K562 (cell line): ENCODE results near the gene SLC9C2. TPM values are rescaled to one million over a fixed set of nuclear protein-coding genes. Genes with fewer than 3 reads are reported as not detected.

Source experiments
- ATAC-seq: fragments of 200-7000 bp; cut with Tn5 transposase; 3 replicates; pipeline ENCODE4 v1.9.1; 2020; ENCODE audit warnings: moderate library complexity
- BruUV-seq: library from RNA; stranded (reverse); fragments of 400-500 nt; replicated peaks from 2 replicates; lab custom pipeline; 2021; lab: Mats Ljungman, UMichigan
- CTCF ChIA-PET: fragments of 300-600 bp; formaldehyde crosslinking; extraction: SDS; loops from one replicate; lab custom pipeline; 2021; ENCODE audit warnings: low intra/inter-chr PET ratio; lab: Yijun Ruan, JAX
- POLR2A ChIA-PET: fragments of 300-600, 350-650 bp; sonication (Branson Sonifier 250); formaldehyde crosslinking; extraction: SDS; loops from one replicate; lab custom pipeline; 2021; ENCODE audit warnings: antibody characterized with exemption, inconsistent platforms; lab: Yijun Ruan, JAX
- DNase-seq, 4 experiments: peaks; one replicate each; pipeline versions ENCODE4 v3.0.0 to v3.0.0-alpha.2; 2011 to 2018; ENCODE audit warnings: low spot score in 3 of 4, mixed read lengths in 3 of 4; ENCODE audit errors: extremely low read depth in 1 of 4
- FAIRE-seq: peaks from 2 replicates; lab custom pipeline; 2011; peaks lifted over from hg19 to GRCh38; lab: Jason Lieb, UNC
- H2AFZ ChIP-seq: 2 replicates; pipeline ENCODE4 v1.6.0; 2011; ENCODE audit warnings: low read depth, low read length, control low read depth, inconsistent platforms
- H3K27ac ChIP-seq: fragments of 200-600 bp; 3 replicates; pipeline ENCODE4 v1.8.0; 2011; ENCODE audit warnings: low read depth, mild to moderate bottlenecking, control low read depth, inconsistent platforms, low read length, moderate library complexity, mixed read lengths; ENCODE audit errors: extremely low read depth
- H3K27me3 ChIP-seq, 2 experiments: fragments of 300-600 bp in 1 of 2; 2 replicates in 1 of 2; 3 replicates in 1 of 2; pipeline versions ENCODE4 v1.6.0 to v1.8.0; 2011; ENCODE audit warnings: inconsistent platforms in 2 of 2, low read length in 2 of 2, mild to moderate bottlenecking in 1 of 2, mixed read lengths in 1 of 2, moderate library complexity in 1 of 2; ENCODE audit not compliant: control insufficient read depth in 2 of 2, insufficient read depth in 2 of 2
- H3K36me3 ChIP-seq: fragments of 300-600 bp; 3 replicates; pipeline ENCODE4 v1.8.0; 2011; ENCODE audit warnings: mild to moderate bottlenecking, low read length, inconsistent platforms; ENCODE audit not compliant: control insufficient read depth, insufficient read depth
- H3K4me1 ChIP-seq, 2 experiments: fragments of 200-600 bp in 1 of 2; replicated peaks in 1 of 2; 2 replicates in 1 of 2; 3 replicates in 1 of 2; pipeline versions ENCODE4 v1.5.1 to v1.8.0; 2011; ENCODE audit warnings: inconsistent platforms in 2 of 2, low read length in 2 of 2, mild to moderate bottlenecking in 1 of 2, mixed read lengths in 1 of 2, moderate library complexity in 1 of 2; ENCODE audit not compliant: control insufficient read depth in 2 of 2, insufficient read depth in 2 of 2
- H3K4me2 ChIP-seq: 2 replicates; pipeline ENCODE4 v1.6.1; 2011; ENCODE audit warnings: low read length, control low read depth, inconsistent platforms, mixed read lengths; ENCODE audit not compliant: insufficient read depth
- H3K4me3 ChIP-seq: fragments of 200-600 bp; sonication (generic), shearing (Covaris generic); 2 replicates; pipeline ENCODE4 v1.5.1; 2016; ENCODE audit warnings: control low read depth, inconsistent platforms
- H3K79me2 ChIP-seq: fragments of 200-600 bp; 3 replicates; pipeline ENCODE4 v1.8.0; 2011; ENCODE audit warnings: low read length, inconsistent platforms; ENCODE audit not compliant: control insufficient read depth, insufficient read depth
- H3K9ac ChIP-seq, 2 experiments: 2 replicates each; pipeline versions ENCODE4 v1.6.0 to v1.6.1; 2011; ENCODE audit warnings: low read depth in 2 of 2, low read length in 2 of 2, control low read depth in 1 of 2, inconsistent platforms in 1 of 2, mild to moderate bottlenecking in 1 of 2, mixed read lengths in 1 of 2; ENCODE audit not compliant: insufficient read depth in 1 of 2
- H3K9me1 ChIP-seq: one replicate; pipeline ENCODE4 v1.6.0; 2011; ENCODE audit warnings: inconsistent platforms, mild to moderate bottlenecking, low read length, moderate library complexity; ENCODE audit not compliant: control insufficient read depth, insufficient read depth
- H3K9me3 ChIP-seq: replicated peaks from 2 replicates; pipeline ENCODE4 v1.5.1; 2011; ENCODE audit warnings: low read depth, low read length, inconsistent platforms; ENCODE audit not compliant: control insufficient read depth, insufficient read depth
- H4K20me1 ChIP-seq: replicated peaks from 2 replicates; pipeline ENCODE4 v1.6.1; 2011; ENCODE audit warnings: low read length, inconsistent platforms, mixed read lengths; ENCODE audit not compliant: control insufficient read depth, insufficient read depth
- CHD1 ChIP-seq: fragments of 200-600 bp; sonication (generic); IDR thresholded peaks from one replicate; pipeline ENCODE4 v1.6.1; 2012; ENCODE audit warnings: mild to moderate bottlenecking, moderate library complexity, low read length, inconsistent platforms
- GTF2F1 ChIP-seq: IDR thresholded peaks from 2 replicates; pipeline ENCODE4 v1.6.1; 2011; ENCODE audit warnings: low read depth, low read length, improper control_type of control experiment
- MAFG ChIP-seq: fragments of 450-650 bp; conservative IDR thresholded peaks from 2 replicates; pipeline ENCODE4 v1.6.1; 2016; ENCODE audit warnings: missing genetic modification characterization, missing compliant biosample characterization
- MCM2 ChIP-seq: fragments of 450-650 bp; IDR thresholded peaks from 2 replicates; pipeline ENCODE4 v1.6.1; 2017; ENCODE audit warnings: low read depth, mild to moderate bottlenecking
- MCM5 ChIP-seq: fragments of 450-650 bp; IDR thresholded peaks from 2 replicates; pipeline ENCODE4 v1.6.1; 2016; ENCODE audit warnings: low read depth
- NFE2 ChIP-seq: IDR thresholded peaks from 2 replicates; pipeline ENCODE4 v1.6.1; 2014; ENCODE audit warnings: antibody characterized with exemption, low read depth
- NFE2L1 ChIP-seq: fragments of 450-650 bp; IDR thresholded peaks from 2 replicates; pipeline ENCODE4 v1.6.1; 2016; ENCODE audit warnings: missing genetic modification characterization, low read depth, mild to moderate bottlenecking, missing compliant biosample characterization, moderate library complexity, borderline replicate concordance
- SMAD3 ChIP-seq: fragments of 450-650 bp; formaldehyde crosslinking; conservative IDR thresholded peaks from 2 replicates; pipeline ENCODE4 v1.4.0; 2020; ENCODE audit warnings: mild to moderate bottlenecking
- ZFP36 ChIP-seq: fragments of 150-350 bp; IDR thresholded peaks from 2 replicates; pipeline ENCODE4 v1.6.1; 2018; ENCODE audit warnings: low read length, low read depth; ENCODE audit not compliant: partially characterized antibody
- ZNF316 ChIP-seq: fragments of 450-650 bp; IDR thresholded peaks from 2 replicates; pipeline ENCODE4 v1.6.1; 2016
- ZNF778 ChIP-seq: fragments of 450-650 bp; formaldehyde crosslinking; IDR thresholded peaks from 2 replicates; pipeline ENCODE4 v1.4.0; 2020; ENCODE audit warnings: mild to moderate bottlenecking, moderate library complexity
- in situ Hi-C: fragments of 300-500 bp; cut with MboI; formaldehyde crosslinking; loops from 4 replicates; pipeline ENCODE4 v1.15.0; 2018; ENCODE audit warnings: inconsistent platforms, mixed read lengths
- intact Hi-C: fragments of 100-400 bp; cut with micrococcal nuclease; formaldehyde crosslinking; loops from 2 replicates; pipeline ENCODE4 v1.14.2; 2022
- polyA plus RNA-seq, 8 experiments: library from polyadenylated mRNA; depleted of rRNA in 4 of 8; stranded (reverse) in 5 of 8; unstranded in 3 of 8; fragments of >200 nt; fragmentation: Nextera tagmentation in 2 of 8; fragmentation: Illumina TruSeq in 1 of 8; extraction: Ambion mirVana in 2 of 8; extraction: Trizol in 1 of 8; gene quantifications; 2 replicates each; pipeline versions ENCODE4 v1.2.1 to v1.2.3, GENCODE V29; 2011 to 2014; ENCODE audit warnings: inconsistent platforms in 1 of 8, missing spikeins in 1 of 8
- total RNA-seq, 7 experiments: library from RNA; depleted of rRNA in 6 of 7; stranded (reverse); fragments of >200 nt in 6 of 7; fragmentation: Illumina TruSeq in 2 of 7; extraction: Trizol in 2 of 7; gene quantifications; 2 replicates each; pipeline versions ENCODE4 v1.2.1 to v1.2.3, GENCODE V29; 2011 to 2021; ENCODE audit warnings: low replicate concordance in 1 of 7
- TF ChIP-seq, protein P1 (sequence below): fragments of 450-650 bp; IDR thresholded peaks from 2 replicates; pipeline ENCODE4 v1.6.1; 2017; ENCODE audit warnings: antibody characterized with exemption, mild to moderate bottlenecking
- TF ChIP-seq, protein P2 (sequence below): fragments of 450-650 bp; formaldehyde crosslinking; IDR thresholded peaks from 2 replicates; pipeline ENCODE4 v1.4.0; 2020; ENCODE audit warnings: mild to moderate bottlenecking, moderate library complexity
- TF ChIP-seq, protein P3 (sequence below): fragments of 250-450 bp; sonication (Bioruptor Pico); IDR thresholded peaks from 2 replicates; pipeline ENCODE4 v1.5.1; 2021; ENCODE audit warnings: mild to moderate bottlenecking

SLC9C2 gene
- total and polyA plus RNA-seq, 9 of the 15 experiments (the other 6 are each of a cell fraction or from before 2014, with no cell fraction given): 0.11 to 0.22 (median 0.15) TPM; not detected in 5

DNA sequence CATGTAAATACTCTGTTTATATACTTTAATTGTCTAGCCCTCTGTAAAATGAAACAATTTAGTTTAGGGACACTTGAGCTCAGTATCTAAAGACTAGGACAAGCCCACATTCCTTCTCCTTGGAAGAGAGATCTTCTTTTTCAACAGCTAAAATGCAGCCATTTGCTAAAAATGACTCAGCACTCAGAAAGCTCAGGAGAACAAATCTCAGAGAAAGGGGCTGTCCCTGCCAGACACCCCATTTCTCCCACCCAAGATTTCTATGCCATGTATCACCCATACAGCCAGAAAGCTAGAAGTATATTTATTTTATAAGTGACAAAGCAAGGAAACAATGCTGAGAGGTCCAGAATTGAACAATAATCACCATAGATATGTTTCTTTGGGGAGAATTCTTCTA is 148.9 kb downstream of the SLC9C2 start:
- Histone ChIP-seq H3K4me2 (no peak overlapping the region), H3K9ac (no peak overlapping the region), H2AFZ (no peak overlapping the region), H3K9me3 (no peaks in the 10 kb centered on the region), H3K27me3 (no peaks in the 10 kb centered on the region), H3K4me3 (no peak overlapping the region), H4K20me1 (no peaks in the 10 kb centered on the region), H3K79me2 (no peaks in the 10 kb centered on the region), H3K4me1 (no peaks in the 10 kb centered on the region), H3K27ac (no peak overlapping the region), H3K36me3 (no peaks in the 10 kb centered on the region), H3K9me1 (no peaks in the 10 kb centered on the region)
- POLR2A ChIA-PET: interaction anchor here (0.6 to 1.1 kb wide), 2 partner anchors 24 to 32 kb away, joined by 3 to 4 read pairs; no protein-coding TSS in a partner anchor
- intact Hi-C loops: no loop called here
- ATAC-seq (no peak), FAIRE-seq (no peak), DNase-seq (no peak)
- BruUV-seq: no TSS peak
- in situ Hi-C loops: no loop called here
- CTCF ChIA-PET: no interaction called here
- TF ChIP-seq, protein P1, sequence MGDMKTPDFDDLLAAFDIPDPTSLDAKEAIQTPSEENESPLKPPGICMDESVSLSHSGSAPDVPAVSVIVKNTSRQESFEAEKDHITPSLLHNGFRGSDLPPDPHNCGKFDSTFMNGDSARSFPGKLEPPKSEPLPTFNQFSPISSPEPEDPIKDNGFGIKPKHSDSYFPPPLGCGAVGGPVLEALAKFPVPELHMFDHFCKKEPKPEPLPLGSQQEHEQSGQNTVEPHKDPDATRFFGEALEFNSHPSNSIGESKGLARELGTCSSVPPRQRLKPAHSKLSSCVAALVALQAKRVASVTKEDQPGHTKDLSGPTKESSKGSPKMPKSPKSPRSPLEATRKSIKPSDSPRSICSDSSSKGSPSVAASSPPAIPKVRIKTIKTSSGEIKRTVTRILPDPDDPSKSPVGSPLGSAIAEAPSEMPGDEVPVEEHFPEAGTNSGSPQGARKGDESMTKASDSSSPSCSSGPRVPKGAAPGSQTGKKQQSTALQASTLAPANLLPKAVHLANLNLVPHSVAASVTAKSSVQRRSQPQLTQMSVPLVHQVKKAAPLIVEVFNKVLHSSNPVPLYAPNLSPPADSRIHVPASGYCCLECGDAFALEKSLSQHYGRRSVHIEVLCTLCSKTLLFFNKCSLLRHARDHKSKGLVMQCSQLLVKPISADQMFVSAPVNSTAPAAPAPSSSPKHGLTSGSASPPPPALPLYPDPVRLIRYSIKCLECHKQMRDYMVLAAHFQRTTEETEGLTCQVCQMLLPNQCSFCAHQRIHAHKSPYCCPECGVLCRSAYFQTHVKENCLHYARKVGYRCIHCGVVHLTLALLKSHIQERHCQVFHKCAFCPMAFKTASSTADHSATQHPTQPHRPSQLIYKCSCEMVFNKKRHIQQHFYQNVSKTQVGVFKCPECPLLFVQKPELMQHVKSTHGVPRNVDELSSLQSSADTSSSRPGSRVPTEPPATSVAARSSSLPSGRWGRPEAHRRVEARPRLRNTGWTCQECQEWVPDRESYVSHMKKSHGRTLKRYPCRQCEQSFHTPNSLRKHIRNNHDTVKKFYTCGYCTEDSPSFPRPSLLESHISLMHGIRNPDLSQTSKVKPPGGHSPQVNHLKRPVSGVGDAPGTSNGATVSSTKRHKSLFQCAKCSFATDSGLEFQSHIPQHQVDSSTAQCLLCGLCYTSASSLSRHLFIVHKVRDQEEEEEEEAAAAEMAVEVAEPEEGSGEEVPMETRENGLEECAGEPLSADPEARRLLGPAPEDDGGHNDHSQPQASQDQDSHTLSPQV: 0 out of 2 replicates have a peak, but pooled peaks have one; percentile 24
- TF ChIP-seq ZNF778 (CRISPR knock-in tag) (no peak), GTF2F1 (no peak), SMAD3 (CRISPR knock-in tag) (no peak), MCM5 (no peak), NFE2L1 (no peak; the same call in 1 of the 2 replicates), ZFP36 (no peak), CHD1 (no peak), ZNF316 (peak; percentile 44; the same call in 1 of the 2 replicates), MAFG (peak; percentile 29; the same call in 1 of the 2 replicates), NFE2 (peak; percentile 66), MCM2 (no peak)
- TF ChIP-seq, protein P2, sequence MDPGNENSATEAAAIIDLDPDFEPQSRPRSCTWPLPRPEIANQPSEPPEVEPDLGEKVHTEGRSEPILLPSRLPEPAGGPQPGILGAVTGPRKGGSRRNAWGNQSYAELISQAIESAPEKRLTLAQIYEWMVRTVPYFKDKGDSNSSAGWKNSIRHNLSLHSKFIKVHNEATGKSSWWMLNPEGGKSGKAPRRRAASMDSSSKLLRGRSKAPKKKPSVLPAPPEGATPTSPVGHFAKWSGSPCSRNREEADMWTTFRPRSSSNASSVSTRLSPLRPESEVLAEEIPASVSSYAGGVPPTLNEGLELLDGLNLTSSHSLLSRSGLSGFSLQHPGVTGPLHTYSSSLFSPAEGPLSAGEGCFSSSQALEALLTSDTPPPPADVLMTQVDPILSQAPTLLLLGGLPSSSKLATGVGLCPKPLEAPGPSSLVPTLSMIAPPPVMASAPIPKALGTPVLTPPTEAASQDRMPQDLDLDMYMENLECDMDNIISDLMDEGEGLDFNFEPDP (CRISPR knock-in tag): no peak
- TF ChIP-seq, protein P3, sequence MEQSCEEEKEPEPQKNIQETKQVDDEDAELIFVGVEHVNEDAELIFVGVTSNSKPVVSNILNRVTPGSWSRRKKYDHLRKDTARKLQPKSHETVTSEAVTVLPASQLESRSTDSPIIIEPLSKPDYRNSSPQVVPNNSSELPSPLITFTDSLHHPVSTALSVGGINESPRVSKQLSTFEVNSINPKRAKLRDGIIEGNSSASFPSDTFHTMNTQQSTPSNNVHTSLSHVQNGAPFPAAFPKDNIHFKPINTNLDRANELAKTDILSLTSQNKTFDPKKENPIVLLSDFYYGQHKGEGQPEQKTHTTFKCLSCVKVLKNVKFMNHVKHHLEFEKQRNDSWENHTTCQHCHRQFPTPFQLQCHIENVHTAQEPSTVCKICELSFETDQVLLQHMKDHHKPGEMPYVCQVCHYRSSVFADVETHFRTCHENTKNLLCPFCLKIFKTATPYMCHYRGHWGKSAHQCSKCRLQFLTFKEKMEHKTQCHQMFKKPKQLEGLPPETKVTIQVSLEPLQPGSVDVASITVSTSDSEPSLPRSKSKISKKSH: no peak
